Measurements from ENCODE around the gene UBIAD1. TPM values are rescaled to one million over a fixed set of nuclear protein-coding genes. Genes with fewer than 3 reads are reported as not detected.
A peak's percentile ranks its signal among the peaks of the same experiment; 100 is the strongest.

Gene UBIAD1
- total RNA-seq, 1 experiment from 2014 or later: 21.6 TPM

GRCh38 chr1:11331036-11331944, 58.3 kb downstream of the UBIAD1 start:
- ATAC-seq (no peak; the same call in 1 of the 2 replicates), DNase-seq (ENCODE audit: low spot score) (no peak)
- TF ChIP-seq SMAD3 (CRISPR knock-in tag; IDR thresholded peaks at IDR 0.05; ENCODE audit: borderline replicate concordance) (no peak), ESRRA (CRISPR knock-in tag; IDR thresholded peaks at IDR 0.05; ENCODE audit: borderline replicate concordance) (no peak), RORB (CRISPR knock-in tag; IDR thresholded peaks at IDR 0.05) (no peak), E2F4 (CRISPR knock-in tag; IDR thresholded peaks at IDR 0.05; ENCODE audit: borderline replicate concordance, low read depth) (no peak), ZNF532 (CRISPR knock-in tag; IDR thresholded peaks at IDR 0.05; ENCODE audit: borderline replicate concordance) (no peak), FOXP4 (CRISPR knock-in tag; IDR thresholded peaks at IDR 0.05) (no peak), NFE2L1 (CRISPR knock-in tag; IDR thresholded peaks at IDR 0.05) (no peak), PRDM15 (CRISPR knock-in tag; IDR thresholded peaks at IDR 0.05) (no peak), OVOL2 (CRISPR knock-in tag; IDR thresholded peaks at IDR 0.05; ENCODE audit: borderline replicate concordance) (no peak), HMGA2 (CRISPR knock-in tag; IDR thresholded peaks at IDR 0.05) (no peak), GABPB1 (CRISPR knock-in tag; IDR thresholded peaks at IDR 0.05) (no peak), CDX4 (CRISPR knock-in tag; IDR thresholded peaks at IDR 0.05; ENCODE audit: borderline replicate concordance) (no peak), CREM (CRISPR knock-in tag; IDR thresholded peaks at IDR 0.05) (no peak), ZNF138 (CRISPR knock-in tag; conservative IDR thresholded peaks at IDR 0.05) (no peak), USF1 (CRISPR knock-in tag; IDR thresholded peaks at IDR 0.05) (no peak), ATF3 (CRISPR knock-in tag; conservative IDR thresholded peaks at IDR 0.05) (no peak), GTF2I (CRISPR knock-in tag; conservative IDR thresholded peaks at IDR 0.05) (no peak), AR (CRISPR knock-in tag; IDR thresholded peaks at IDR 0.05) (no peak)
- no peaks in the 10 kb centered on the region for H3K36me3 Mint-ChIP-seq
- H3K4me3 Mint-ChIP-seq: no peak overlapping the region
- CTCF ChIA-PET: interaction anchor here (0.7 to 2.6 kb wide), 12 partner anchors 9 to 314 kb away, joined by 3 to 18 read pairs (median 4); no protein-coding TSS in a partner anchor
- H3K9me3 Mint-ChIP-seq: no peaks in the 10 kb centered on the region
- POLR2A ChIA-PET: no interaction called here
- H3K27ac Mint-ChIP-seq: peak overlapping the region; percentile 66
- H3K4me1 Mint-ChIP-seq: peaks cover 22% of the 10 kb centered on the region
- no peaks in the 10 kb centered on the region for H3K27me3 Mint-ChIP-seq (ENCODE audit: low read depth)

All from WTC11 (cell line).